ENCODE data around the gene PNRC1. TPM values are rescaled to one million over a fixed set of nuclear protein-coding genes. Genes with fewer than 3 reads are reported as not detected.

PNRC1 gene
- total RNA-seq, 1 experiment from 2014 or later, result 66.9 TPM

- no peaks in the 10 kb centered on the region for H3K79me2 ChIP-seq (ENCODE audit: low read depth)
- H4K20me1 ChIP-seq (ENCODE audit: insufficient read depth), result no peaks in the 10 kb centered on the region
- ChIA-PET CTCF (no interaction called here), POLR2A (ENCODE audit: unreplicated experiment) (no interaction called here)
- intact Hi-C loops (cut with micrococcal nuclease; ENCODE audit: unreplicated experiment), result no loop called here
- no peak overlapping the region for H2AFZ ChIP-seq
- no peaks in the 10 kb centered on the region for H3K9me2 ChIP-seq (ENCODE audit: insufficient read depth)
- no peaks in the 10 kb centered on the region for H3K27me3 ChIP-seq (ENCODE audit: insufficient read depth, low read depth)
- no peak for DNase-seq
- TF ChIP-seq EZH2 (IDR thresholded peaks at IDR 0.05; ENCODE audit: low read depth) (no peak), CTCF (conservative IDR thresholded peaks at IDR 0.05) (no peak)
- no peak overlapping the region for H3K27ac ChIP-seq
- no peak overlapping the region for H3K4me3 ChIP-seq
- no peak overlapping the region for H3K4me2 ChIP-seq
- no peaks in the 10 kb centered on the region for H3K36me3 ChIP-seq (ENCODE audit: low read depth)
- no TSS peak for BruUV-seq (replicated peaks)
- no peaks in the 10 kb centered on the region for H3K9me3 ChIP-seq (ENCODE audit: insufficient read depth, low read depth)
- no peaks in the 10 kb centered on the region for H3F3A ChIP-seq (ENCODE audit: insufficient read depth, low read depth)
- no peaks in the 10 kb centered on the region for H3K4me1 ChIP-seq (replicated peaks; ENCODE audit: insufficient read depth)
These were observed 17.9 kb downstream of the PNRC1 start for GRCh38 chr6:89098461-89098860.

- CTCF ChIA-PET, result no interaction called here
- no peak for DNase-seq
These were observed 19.6 kb downstream of the PNRC1 start for GRCh38 chr6:89100114-89100513.

GRCh38 chr6:89110284-89110683, 29.7 kb downstream of the PNRC1 start:
- H3K9me2 ChIP-seq (ENCODE audit: insufficient read depth), result no peaks in the 10 kb centered on the region
- intact Hi-C loops (cut with micrococcal nuclease; ENCODE audit: unreplicated experiment), result no loop called here
- DNase-seq, result no peak
- no peaks in the 10 kb centered on the region for H3K4me1 ChIP-seq (replicated peaks; ENCODE audit: insufficient read depth)
- no peak overlapping the region for H3K4me2 ChIP-seq
- H3K36me3 ChIP-seq (ENCODE audit: low read depth), result no peaks in the 10 kb centered on the region
- TF ChIP-seq CTCF (conservative IDR thresholded peaks at IDR 0.05) (no peak), EZH2 (IDR thresholded peaks at IDR 0.05; ENCODE audit: low read depth) (no peak)
- no peaks in the 10 kb centered on the region for H3F3A ChIP-seq (ENCODE audit: insufficient read depth, low read depth)
- BruUV-seq (replicated peaks), result no TSS peak
- ChIA-PET CTCF (no interaction called here), POLR2A (ENCODE audit: unreplicated experiment) (no interaction called here)
- no peaks in the 10 kb centered on the region for H4K20me1 ChIP-seq (ENCODE audit: insufficient read depth)
- H2AFZ ChIP-seq, result no peak overlapping the region
- H3K4me3 ChIP-seq, result no peak overlapping the region
- H3K27me3 ChIP-seq (ENCODE audit: insufficient read depth, low read depth), result no peaks in the 10 kb centered on the region
- H3K9me3 ChIP-seq (ENCODE audit: insufficient read depth, low read depth), result no peaks in the 10 kb centered on the region
- H3K79me2 ChIP-seq (ENCODE audit: low read depth), result no peaks in the 10 kb centered on the region
- H3K27ac ChIP-seq, result no peak overlapping the region

More at GRCh38 chr6:89100114-89100513, 19.6 kb downstream of the PNRC1 start:
- intact Hi-C loops (cut with micrococcal nuclease; ENCODE audit: unreplicated experiment), result no loop called here
- H3K9me3 ChIP-seq (ENCODE audit: insufficient read depth, low read depth), result no peaks in the 10 kb centered on the region
- no peaks in the 10 kb centered on the region for H3K79me2 ChIP-seq (ENCODE audit: low read depth)
- H3F3A ChIP-seq (ENCODE audit: insufficient read depth, low read depth), result no peaks in the 10 kb centered on the region
- no peaks in the 10 kb centered on the region for H3K9me2 ChIP-seq (ENCODE audit: insufficient read depth)
- no peak overlapping the region for H3K4me3 ChIP-seq
- no peaks in the 10 kb centered on the region for H3K36me3 ChIP-seq (ENCODE audit: low read depth)
- H4K20me1 ChIP-seq (ENCODE audit: insufficient read depth), result no peaks in the 10 kb centered on the region
- no TSS peak for BruUV-seq (replicated peaks)
- H3K4me2 ChIP-seq, result no peak overlapping the region
- TF ChIP-seq CTCF (conservative IDR thresholded peaks at IDR 0.05) (no peak), EZH2 (IDR thresholded peaks at IDR 0.05; ENCODE audit: low read depth) (no peak)
- H3K27me3 ChIP-seq (ENCODE audit: insufficient read depth, low read depth), result no peaks in the 10 kb centered on the region
- no peak overlapping the region for H3K27ac ChIP-seq
- POLR2A ChIA-PET (ENCODE audit: unreplicated experiment), result no interaction called here
- no peaks in the 10 kb centered on the region for H3K4me1 ChIP-seq (replicated peaks; ENCODE audit: insufficient read depth)
- H2AFZ ChIP-seq, result no peak overlapping the region

All from PC-9 (cell line).